GM12878 (cell line): Measurements from ENCODE around the gene UTP11. TPM values are rescaled to one million over a fixed set of nuclear protein-coding genes. Genes with fewer than 3 reads are reported as not detected.

Experiments
- BCL11A ChIP-seq: IDR thresholded peaks from 2 replicates; pipeline ENCODE4 v1.6.1; 2011; ENCODE audit warnings: low read depth, low read length
- CBFB ChIP-seq: IDR thresholded peaks from 2 replicates; pipeline ENCODE4 v1.6.1; 2016; ENCODE audit warnings: antibody characterized with exemption, low read depth
- CHD4 ChIP-seq: fragments of 200-600 bp; sonication (generic); IDR thresholded peaks from 2 replicates; pipeline ENCODE4 v1.6.1; 2016; ENCODE audit warnings: mild to moderate bottlenecking
- CTCF ChIP-seq, 3 experiments: IDR thresholded peaks in 2 of 3; conservative IDR thresholded peaks in 1 of 3; 2 replicates each; pipeline ENCODE4 v1.5.1; 2011; ENCODE audit warnings: low read depth in 3 of 3, low read length in 3 of 3, mild to moderate bottlenecking in 3 of 3, control low read depth in 2 of 3, moderate library complexity in 2 of 3, inconsistent platforms in 1 of 3, mixed read lengths in 1 of 3; ENCODE audit not compliant: control insufficient read depth in 2 of 3, insufficient read depth in 1 of 3; ENCODE audit errors: extremely low read depth in 1 of 3
- EED ChIP-seq: sonication (generic); IDR thresholded peaks from 2 replicates; pipeline ENCODE4 v1.6.1; 2016; ENCODE audit warnings: antibody characterized with exemption, low read depth
- FOXM1 ChIP-seq: IDR thresholded peaks from 2 replicates; pipeline ENCODE4 v1.6.1; 2012; ENCODE audit warnings: low read depth, mild to moderate bottlenecking, inconsistent platforms, low read length, moderate library complexity
- HDAC2 ChIP-seq: fragments of 200-600 bp; sonication (generic); IDR thresholded peaks from 2 replicates; pipeline ENCODE4 v1.6.1; 2017
- HDAC6 ChIP-seq: fragments of 200-600 bp; sonication (generic); IDR thresholded peaks from one replicate; pipeline ENCODE4 v1.8.0; 2017; ENCODE audit warnings: antibody characterized with exemption; ENCODE audit not compliant: unreplicated experiment
- HSF1 ChIP-seq: fragments of 150-350 bp; IDR thresholded peaks from 2 replicates; pipeline ENCODE4 v1.6.1; 2014; ENCODE audit warnings: mild to moderate bottlenecking, low read depth, low read length
- LARP7 ChIP-seq: fragments of 450-650 bp; IDR thresholded peaks from 2 replicates; pipeline ENCODE4 v1.6.1; 2017; ENCODE audit warnings: mild to moderate bottlenecking
- MXI1 ChIP-seq: fragments of 150-350 bp; IDR thresholded peaks from 2 replicates; pipeline ENCODE4 v1.6.1; 2011; ENCODE audit warnings: low read depth, mild to moderate bottlenecking, inconsistent platforms, low read length, improper control_type of control experiment
- NFIC ChIP-seq: IDR thresholded peaks from 2 replicates; pipeline ENCODE4 v1.6.1; 2012; ENCODE audit warnings: low read depth, mild to moderate bottlenecking, inconsistent platforms, low read length, moderate library complexity
- NFYB ChIP-seq: IDR thresholded peaks from 2 replicates; pipeline ENCODE4 v1.6.1; 2011; ENCODE audit warnings: low read depth, mild to moderate bottlenecking, low read length, improper control_type of control experiment, moderate library complexity; ENCODE audit not compliant: insufficient read depth
- NR2F1 ChIP-seq: fragments of 450-650 bp; conservative IDR thresholded peaks from 2 replicates; pipeline ENCODE4 v1.6.1; 2017; ENCODE audit warnings: mild to moderate bottlenecking
- PRDM15 ChIP-seq: fragments of 450-650 bp; formaldehyde crosslinking; IDR thresholded peaks from 2 replicates; pipeline ENCODE4 v1.4.0; 2020; ENCODE audit warnings: mild to moderate bottlenecking, moderate library complexity
- RBBP5 ChIP-seq: fragments of 200-600 bp; sonication (generic); conservative IDR thresholded peaks from 2 replicates; pipeline ENCODE4 v1.6.1; 2016
- SRF ChIP-seq, 2 experiments: IDR thresholded peaks; 2 replicates each; pipeline ENCODE4 v1.6.1; 2011; ENCODE audit warnings: low read depth in 2 of 2, low read length in 2 of 2, mild to moderate bottlenecking in 1 of 2, moderate library complexity in 1 of 2
- ZNF207 ChIP-seq: fragments of 450-650 bp; IDR thresholded peaks from 2 replicates; pipeline ENCODE4 v1.6.1; 2014; ENCODE audit warnings: antibody characterized with exemption, mild to moderate bottlenecking, borderline replicate concordance
- ZNF384 ChIP-seq: IDR thresholded peaks from 2 replicates; pipeline ENCODE4 v1.6.1; 2012; ENCODE audit warnings: low read depth, mild to moderate bottlenecking, low read length, improper control_type of control experiment, borderline replicate concordance
- polyA plus RNA-seq, 11 experiments: library from polyadenylated mRNA; depleted of rRNA in 4 of 11; unstranded in 6 of 11; stranded (reverse) in 5 of 11; fragments of >200 nt; fragmentation: Nextera tagmentation in 4 of 11; fragmentation: Illumina TruSeq in 1 of 11; extraction: Ambion mirVana in 4 of 11; extraction: Trizol in 1 of 11; gene quantifications; 1 replicate in 1 of 11; 2 replicates in 10 of 11; pipeline versions ENCODE4 v1.2.1 to v1.2.3, GENCODE V29; 2011 to 2016; ENCODE audit warnings: inconsistent platforms in 2 of 11, missing spikeins in 2 of 11, low read depth in 1 of 11
- total RNA-seq, 4 experiments: library from RNA; depleted of rRNA in 3 of 4; stranded (reverse); fragments of >200 nt in 3 of 4; fragmentation: Illumina TruSeq in 1 of 4; extraction: Trizol in 1 of 4; gene quantifications; 2 replicates each; pipeline versions ENCODE4 v1.2.1 to v1.2.3, GENCODE V29; 2013 to 2021

UTP11 gene
- total and polyA plus RNA-seq, 10 of the 15 experiments (the other 5 are each of a cell fraction or from before 2014, with no cell fraction given) = 34.5 to 146 (median 64.2) TPM

GRCh38 chr1:38061883-38062328 is 49.4 kb downstream of the UTP11 start (continued):
- no peak for TF ChIP-seq PRDM15 (CRISPR knock-in tag)
- no peak for TF ChIP-seq HDAC2
- TF ChIP-seq CHD4 = no peak
- TF ChIP-seq EED = peak; percentile 69
- TF ChIP-seq ZNF384 = no peak
- TF ChIP-seq ZNF207 = no peak
- TF ChIP-seq LARP7 = peak; percentile 49
- 0 out of 2 replicates have a peak, but pooled peaks have one; percentile 37 for TF ChIP-seq CBFB
- TF ChIP-seq BCL11A = 0 out of 2 replicates have a peak, but pooled peaks have one; percentile 45
- TF ChIP-seq RBBP5 = no peak
- TF ChIP-seq HSF1 = no peak
- TF ChIP-seq HDAC6 = no peak
- no peak for TF ChIP-seq NR2F1
- 0 out of 6 replicates have a peak, but pooled peaks of 1 of the 3 experiments have one; percentile 7 for TF ChIP-seq CTCF (IDR thresholded peaks at IDR 0.05 in 2 of 3, conservative IDR thresholded peaks at IDR 0.05 in 1 of 3; ENCODE audit: control insufficient read depth in 2 of 3, extremely low read depth in 1 of 3, insufficient read depth in 1 of 3, low read depth in 3 of 3, low read length in 3 of 3)
- no peak for TF ChIP-seq SRF (IDR thresholded peaks at IDR 0.05; ENCODE audit: low read depth in 2 of 2, low read length in 2 of 2)
- TF ChIP-seq NFYB = no peak
- TF ChIP-seq MXI1 = no peak
- peak; percentile 24; the same call in 1 of the 2 replicates for TF ChIP-seq NFIC
- no peak for TF ChIP-seq FOXM1
